Measurements from ENCODE around the gene TRIL. TPM values are rescaled to one million over a fixed set of nuclear protein-coding genes. Genes with fewer than 3 reads are reported as not detected.

The TRIL gene
- total and polyA plus RNA-seq, 2 donors (not counting 1 experiment from before 2014, with no cell fraction given), result not detected

DNA sequence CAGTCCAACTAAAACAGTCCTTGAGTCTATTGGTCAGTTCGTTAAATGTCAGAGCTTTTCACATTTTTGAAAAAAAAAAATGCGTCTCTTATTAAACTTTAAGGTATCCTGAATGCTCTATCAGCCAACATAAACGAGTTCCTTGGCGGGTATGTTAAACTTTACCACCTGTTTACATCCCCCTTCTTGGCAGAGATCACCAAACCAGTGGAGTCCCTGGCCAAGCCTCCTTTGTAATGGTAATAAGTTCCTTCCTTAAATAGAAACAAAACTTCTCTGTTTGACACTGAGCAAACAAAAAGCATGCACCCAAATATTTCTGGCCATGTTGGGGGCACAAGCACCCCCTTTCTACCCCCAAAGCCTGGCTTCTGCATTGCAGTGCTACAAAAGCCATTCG, 3.2 kb downstream of the TRIL start:
- Histone ChIP-seq H3K36me3 (replicated peaks in 1 of 2; ENCODE audit: control extremely low read depth in 1 of 2, control insufficient read depth in 1 of 2, extremely low read depth in 1 of 2, insufficient read depth in 2 of 2, low read length in 1 of 2) (no peaks in the 10 kb centered on the region), H3K4me2 (replicated peaks; ENCODE audit: low read depth, low read length, poor library complexity, severe bottlenecking) (no peak overlapping the region), H3K27me3 (replicated peaks in 1 of 4; ENCODE audit: control extremely low read depth in 1 of 4, control insufficient read depth in 3 of 4, insufficient read depth in 4 of 4, low read length in 3 of 4) (peaks cover 0 to 55% (median 27%) of the 10 kb centered on the region in 4 experiments), H3K4me1 (ENCODE audit: control insufficient read depth in 2 of 2, insufficient read depth in 2 of 2, low read length in 2 of 2) (peaks cover 22 to 29% of the 10 kb centered on the region in 2 donors), H4K20me1 (ENCODE audit: control insufficient read depth, insufficient read depth, low read length, poor library complexity, severe bottlenecking) (no peaks in the 10 kb centered on the region), H3K79me2 (ENCODE audit: control insufficient read depth, insufficient read depth, low read length) (no peaks in the 10 kb centered on the region), H3K4me3 (ENCODE audit: control extremely low read depth in 1 of 5, extremely low read depth in 1 of 5, insufficient read depth in 1 of 5, low read depth in 2 of 5, low read length in 4 of 5) (no peak overlapping the region), H3K27ac (ENCODE audit: low read length in 2 of 2) (no peak overlapping the region), H3K9me3 (ENCODE audit: control extremely low read depth in 1 of 3, control insufficient read depth in 2 of 3, insufficient read depth in 1 of 3, low read length in 2 of 3) (peaks cover 0 to 22% (median 0%) of the 10 kb centered on the region in 3 donors), H2AFZ (ENCODE audit: insufficient read depth, low read depth, low read length, poor library complexity, severe bottlenecking) (no peak overlapping the region), H3K9ac (ENCODE audit: low read length) (no peak overlapping the region)
- ATAC-seq (ENCODE audit: low read depth), result no peak
- intact Hi-C loops (cut with micrococcal nuclease), result no loop called here
- no peak overlapping the region for H3K4me3 Mint-ChIP-seq
- H3K27me3 Mint-ChIP-seq, result peaks cover 65% of the 10 kb centered on the region
- POLR2A ChIA-PET, result no interaction called here
- no peak overlapping the region for H3K27ac Mint-ChIP-seq
- DNase-seq, result no peak
- TF ChIP-seq EZH2 (IDR thresholded peaks at IDR 0.05; ENCODE audit: borderline replicate concordance, insufficient read depth, low read depth, low read length, poor library complexity, severe bottlenecking), result no peak
- TF ChIP-seq, protein P1, sequence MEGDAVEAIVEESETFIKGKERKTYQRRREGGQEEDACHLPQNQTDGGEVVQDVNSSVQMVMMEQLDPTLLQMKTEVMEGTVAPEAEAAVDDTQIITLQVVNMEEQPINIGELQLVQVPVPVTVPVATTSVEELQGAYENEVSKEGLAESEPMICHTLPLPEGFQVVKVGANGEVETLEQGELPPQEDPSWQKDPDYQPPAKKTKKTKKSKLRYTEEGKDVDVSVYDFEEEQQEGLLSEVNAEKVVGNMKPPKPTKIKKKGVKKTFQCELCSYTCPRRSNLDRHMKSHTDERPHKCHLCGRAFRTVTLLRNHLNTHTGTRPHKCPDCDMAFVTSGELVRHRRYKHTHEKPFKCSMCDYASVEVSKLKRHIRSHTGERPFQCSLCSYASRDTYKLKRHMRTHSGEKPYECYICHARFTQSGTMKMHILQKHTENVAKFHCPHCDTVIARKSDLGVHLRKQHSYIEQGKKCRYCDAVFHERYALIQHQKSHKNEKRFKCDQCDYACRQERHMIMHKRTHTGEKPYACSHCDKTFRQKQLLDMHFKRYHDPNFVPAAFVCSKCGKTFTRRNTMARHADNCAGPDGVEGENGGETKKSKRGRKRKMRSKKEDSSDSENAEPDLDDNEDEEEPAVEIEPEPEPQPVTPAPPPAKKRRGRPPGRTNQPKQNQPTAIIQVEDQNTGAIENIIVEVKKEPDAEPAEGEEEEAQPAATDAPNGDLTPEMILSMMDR (IDR thresholded peaks at IDR 0.05), result no peak
- peaks cover 19% of the 10 kb centered on the region for H3K4me1 Mint-ChIP-seq
- WGBS (ENCODE audit: insufficient coverage), result 60% methylated on average over 2 of the region's 5 CpGs
- CTCF ChIA-PET, result interaction anchor here (6.0 kb wide), 1 partner anchor 28 kb away, joined by 21 read pairs; no protein-coding TSS in a partner anchor
- no peaks in the 10 kb centered on the region for H3K9me3 Mint-ChIP-seq (ENCODE audit: insufficient read depth)

DNA sequence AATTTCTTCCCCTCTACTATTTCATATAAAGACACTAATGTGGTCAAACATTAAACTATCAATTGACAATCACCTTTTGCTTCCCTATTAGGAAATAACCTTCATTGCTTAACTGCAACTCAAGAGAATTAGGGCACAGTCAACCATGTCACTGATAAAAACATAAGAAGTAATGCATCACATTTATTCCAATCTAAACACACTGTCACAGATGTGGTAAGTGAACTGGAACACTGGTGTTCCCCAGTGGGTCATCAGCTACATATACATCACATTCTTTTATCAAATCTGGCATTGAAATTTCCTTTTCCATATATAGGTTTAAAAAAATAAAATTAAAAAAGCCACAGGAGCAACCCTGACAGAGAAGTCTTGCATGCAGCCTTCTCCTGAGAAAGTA, 3.7 kb downstream of the TRIL start:
- intact Hi-C loops (cut with micrococcal nuclease), result no loop called here
- Histone ChIP-seq H3K27me3 (replicated peaks in 1 of 4; ENCODE audit: control extremely low read depth in 1 of 4, control insufficient read depth in 3 of 4, insufficient read depth in 4 of 4, low read length in 3 of 4) (peaks cover 0 to 59% (median 27%) of the 10 kb centered on the region in 4 experiments), H3K9me3 (ENCODE audit: control extremely low read depth in 1 of 3, control insufficient read depth in 2 of 3, insufficient read depth in 1 of 3, low read length in 2 of 3) (peaks cover 0 to 25% (median 0%) of the 10 kb centered on the region in 3 donors), H3K36me3 (replicated peaks in 1 of 2; ENCODE audit: control extremely low read depth in 1 of 2, control insufficient read depth in 1 of 2, extremely low read depth in 1 of 2, insufficient read depth in 2 of 2, low read length in 1 of 2) (no peaks in the 10 kb centered on the region), H3K4me1 (ENCODE audit: control insufficient read depth in 2 of 2, insufficient read depth in 2 of 2, low read length in 2 of 2) (peaks cover 22 to 29% of the 10 kb centered on the region in 2 donors), H4K20me1 (ENCODE audit: control insufficient read depth, insufficient read depth, low read length, poor library complexity, severe bottlenecking) (no peaks in the 10 kb centered on the region), H3K4me2 (replicated peaks; ENCODE audit: low read depth, low read length, poor library complexity, severe bottlenecking) (no peak overlapping the region), H3K9ac (ENCODE audit: low read length) (no peak overlapping the region), H3K27ac (ENCODE audit: low read length in 2 of 2) (no peak overlapping the region), H3K4me3 (ENCODE audit: control extremely low read depth in 1 of 5, extremely low read depth in 1 of 5, insufficient read depth in 1 of 5, low read depth in 2 of 5, low read length in 4 of 5) (no peak overlapping the region), H2AFZ (ENCODE audit: insufficient read depth, low read depth, low read length, poor library complexity, severe bottlenecking) (no peak overlapping the region), H3K79me2 (ENCODE audit: control insufficient read depth, insufficient read depth, low read length) (no peaks in the 10 kb centered on the region)
- Mint-ChIP-seq H3K4me1 (peaks cover 19% of the 10 kb centered on the region), H3K9me3 (ENCODE audit: insufficient read depth) (no peaks in the 10 kb centered on the region), H3K4me3 (no peak overlapping the region), H3K27ac (no peak overlapping the region), H3K27me3 (peaks cover 67% of the 10 kb centered on the region)
- ChIA-PET POLR2A (no interaction called here), CTCF (interaction anchor here (6.0 kb wide), 1 partner anchor 27 kb away, joined by 21 read pairs; no protein-coding TSS in a partner anchor)
- no peak for TF ChIP-seq EZH2 (IDR thresholded peaks at IDR 0.05; ENCODE audit: borderline replicate concordance, insufficient read depth, low read depth, low read length, poor library complexity, severe bottlenecking)
- TF ChIP-seq, protein P1 (IDR thresholded peaks at IDR 0.05), result no peak
- DNase-seq (no peak), ATAC-seq (ENCODE audit: low read depth) (no peak)

Data from B cell (primary cell).